DOHH2 (cell line): ENCODE results near the gene MOB2.

ENCODE experiments used
- EZH2phosphoT487 ChIP-seq: fragments of 200-600 bp; sonication (generic); IDR thresholded peaks from 2 replicates; pipeline ENCODE4 v1.6.1; 2017; ENCODE audit warnings: borderline replicate concordance, mild to moderate bottlenecking, antibody characterized with exemption, low read length, moderate library complexity, mixed read lengths
- TF ChIP-seq, protein P1 (sequence below): fragments of 200-600 bp; sonication (generic); IDR thresholded peaks from one replicate; pipeline ENCODE4 v1.5.1; 2014; ENCODE audit warnings: antibody characterized with exemption, mild to moderate bottlenecking, low read depth, low read length; ENCODE audit not compliant: poor library complexity, severe bottlenecking

DNA sequence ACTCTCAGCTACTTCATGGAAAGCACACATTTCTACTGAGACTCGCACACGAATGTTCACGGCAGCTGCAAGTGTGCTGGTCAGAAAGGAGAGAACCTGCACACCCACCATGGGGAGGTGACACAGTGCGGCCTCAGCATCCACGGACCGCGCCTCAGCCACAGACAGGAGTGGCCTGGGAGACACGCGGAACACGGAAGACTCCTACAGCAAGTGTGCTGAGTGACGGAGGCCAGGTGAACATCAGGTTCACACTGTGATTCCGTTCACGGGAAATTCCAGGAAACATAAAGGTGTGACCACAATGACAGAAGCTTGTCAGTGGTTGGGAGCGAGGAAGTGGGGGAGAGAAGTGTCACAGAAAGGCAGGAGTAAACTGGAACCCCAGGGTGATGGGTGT is 13.3 kb upstream of the MOB2 start:
- TF ChIP-seq, protein P1, sequence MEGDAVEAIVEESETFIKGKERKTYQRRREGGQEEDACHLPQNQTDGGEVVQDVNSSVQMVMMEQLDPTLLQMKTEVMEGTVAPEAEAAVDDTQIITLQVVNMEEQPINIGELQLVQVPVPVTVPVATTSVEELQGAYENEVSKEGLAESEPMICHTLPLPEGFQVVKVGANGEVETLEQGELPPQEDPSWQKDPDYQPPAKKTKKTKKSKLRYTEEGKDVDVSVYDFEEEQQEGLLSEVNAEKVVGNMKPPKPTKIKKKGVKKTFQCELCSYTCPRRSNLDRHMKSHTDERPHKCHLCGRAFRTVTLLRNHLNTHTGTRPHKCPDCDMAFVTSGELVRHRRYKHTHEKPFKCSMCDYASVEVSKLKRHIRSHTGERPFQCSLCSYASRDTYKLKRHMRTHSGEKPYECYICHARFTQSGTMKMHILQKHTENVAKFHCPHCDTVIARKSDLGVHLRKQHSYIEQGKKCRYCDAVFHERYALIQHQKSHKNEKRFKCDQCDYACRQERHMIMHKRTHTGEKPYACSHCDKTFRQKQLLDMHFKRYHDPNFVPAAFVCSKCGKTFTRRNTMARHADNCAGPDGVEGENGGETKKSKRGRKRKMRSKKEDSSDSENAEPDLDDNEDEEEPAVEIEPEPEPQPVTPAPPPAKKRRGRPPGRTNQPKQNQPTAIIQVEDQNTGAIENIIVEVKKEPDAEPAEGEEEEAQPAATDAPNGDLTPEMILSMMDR: no peak
- TF ChIP-seq EZH2phosphoT487: no peak
